Measurements from ENCODE around the gene PRKAG2.

Gene PRKAG2

GRCh38 chr7:151921451-151921850, 44.5 kb upstream of the PRKAG2 start:
- Histone ChIP-seq H3K9me2 (ENCODE audit: low read depth, low read length) (no peaks in the 10 kb centered on the region), H3K36me3 (ENCODE audit: insufficient read depth, low read length) (no peaks in the 10 kb centered on the region), H3K27ac (ENCODE audit: low read depth, low read length, poor library complexity, severe bottlenecking) (no peak overlapping the region), H3K27me3 (ENCODE audit: insufficient read depth, low read length) (0 out of 2 replicates have a peak, but pooled peaks cover 5% of the 10 kb centered on the region), H3K4me1 (ENCODE audit: insufficient read depth, low read length, severe bottlenecking) (no peaks in the 10 kb centered on the region), H3F3A (ENCODE audit: insufficient read depth, low read length) (no peaks in the 10 kb centered on the region), H4K20me1 (ENCODE audit: insufficient read depth, low read length) (no peaks in the 10 kb centered on the region), H3K4me2 (ENCODE audit: low read length) (no peak overlapping the region), H3K9me3 (ENCODE audit: low read length) (no peaks in the 10 kb centered on the region), H3K79me2 (ENCODE audit: insufficient read depth, low read length) (no peaks in the 10 kb centered on the region), H3K9ac (ENCODE audit: low read length) (no peak overlapping the region), H3K4me3 (ENCODE audit: low read depth, low read length, poor library complexity, severe bottlenecking) (no peak overlapping the region), H2AFZ (ENCODE audit: low read length) (no peak overlapping the region)
- no peak for TF ChIP-seq EZH2 (IDR thresholded peaks at IDR 0.05; ENCODE audit: borderline replicate concordance, low read length)
- no peak for TF ChIP-seq CTCF (IDR thresholded peaks at IDR 0.05; ENCODE audit: low read length)

- TF ChIP-seq EZH2 (IDR thresholded peaks at IDR 0.05; ENCODE audit: borderline replicate concordance, low read length) (no peak), CTCF (IDR thresholded peaks at IDR 0.05; ENCODE audit: low read length) (no peak)
- Histone ChIP-seq H2AFZ (ENCODE audit: low read length) (no peak overlapping the region), H3K4me1 (ENCODE audit: insufficient read depth, low read length, severe bottlenecking) (no peaks in the 10 kb centered on the region), H3K9ac (ENCODE audit: low read length) (no peak overlapping the region), H3K9me3 (ENCODE audit: low read length) (no peaks in the 10 kb centered on the region), H3K27ac (ENCODE audit: low read depth, low read length, poor library complexity, severe bottlenecking) (no peak overlapping the region), H3K36me3 (ENCODE audit: insufficient read depth, low read length) (no peaks in the 10 kb centered on the region), H3K4me3 (ENCODE audit: low read depth, low read length, poor library complexity, severe bottlenecking) (no peak overlapping the region), H3K4me2 (ENCODE audit: low read length) (no peak overlapping the region), H3K79me2 (ENCODE audit: insufficient read depth, low read length) (no peaks in the 10 kb centered on the region), H3F3A (ENCODE audit: insufficient read depth, low read length) (no peaks in the 10 kb centered on the region), H3K9me2 (ENCODE audit: low read depth, low read length) (no peaks in the 10 kb centered on the region), H3K27me3 (ENCODE audit: insufficient read depth, low read length) (peaks cover 5% of the 10 kb centered on the region; the same call in 1 of the 2 replicates), H4K20me1 (ENCODE audit: insufficient read depth, low read length) (no peaks in the 10 kb centered on the region)
Measured at GRCh38 chr7:151920488-151920887, 43.6 kb upstream of the PRKAG2 start.

- no peaks in the 10 kb centered on the region for H3K4me1 ChIP-seq (ENCODE audit: insufficient read depth, low read length, severe bottlenecking)
- H3K9me2 ChIP-seq (ENCODE audit: low read depth, low read length): no peaks in the 10 kb centered on the region
- peaks cover 5% of the 10 kb centered on the region; the same call in 1 of the 2 replicates for H3K27me3 ChIP-seq (ENCODE audit: insufficient read depth, low read length)
- no peak overlapping the region for H3K4me2 ChIP-seq (ENCODE audit: low read length)
- H3K9ac ChIP-seq (ENCODE audit: low read length): no peak overlapping the region
- H2AFZ ChIP-seq (ENCODE audit: low read length): no peak overlapping the region
- H3K36me3 ChIP-seq (ENCODE audit: insufficient read depth, low read length): no peaks in the 10 kb centered on the region
- H3K4me3 ChIP-seq (ENCODE audit: low read depth, low read length, poor library complexity, severe bottlenecking): no peak overlapping the region
- H3F3A ChIP-seq (ENCODE audit: insufficient read depth, low read length): no peaks in the 10 kb centered on the region
- no peaks in the 10 kb centered on the region for H4K20me1 ChIP-seq (ENCODE audit: insufficient read depth, low read length)
- no peaks in the 10 kb centered on the region for H3K79me2 ChIP-seq (ENCODE audit: insufficient read depth, low read length)
- H3K27ac ChIP-seq (ENCODE audit: low read depth, low read length, poor library complexity, severe bottlenecking): no peak overlapping the region
- no peak for TF ChIP-seq EZH2 (IDR thresholded peaks at IDR 0.05; ENCODE audit: borderline replicate concordance, low read length)
- no peak for TF ChIP-seq CTCF (IDR thresholded peaks at IDR 0.05; ENCODE audit: low read length)
- no peaks in the 10 kb centered on the region for H3K9me3 ChIP-seq (ENCODE audit: low read length)
Measured at GRCh38 chr7:151919595-151919994, 42.7 kb upstream of the PRKAG2 start.

Measured in OCI-LY1 (cell line).